NB4 (cell line): ENCODE results near the gene NOX5.

ENCODE experiments used
- POLR2A ChIP-seq: IDR thresholded peaks from 2 replicates; pipeline ENCODE4 v1.6.1; 2011; ENCODE audit warnings: mild to moderate bottlenecking; ENCODE audit not compliant: insufficient read length; ENCODE audit errors: extremely low read depth
- TF ChIP-seq, protein P1 (sequence below): IDR thresholded peaks from 2 replicates; pipeline ENCODE4 v1.6.1; 2011; ENCODE audit warnings: low read depth, low read length
- TF ChIP-seq, protein P2 (sequence below): IDR thresholded peaks from one replicate; pipeline ENCODE4 v1.5.1; 2012; ENCODE audit warnings: low read depth, low read length

DNA sequence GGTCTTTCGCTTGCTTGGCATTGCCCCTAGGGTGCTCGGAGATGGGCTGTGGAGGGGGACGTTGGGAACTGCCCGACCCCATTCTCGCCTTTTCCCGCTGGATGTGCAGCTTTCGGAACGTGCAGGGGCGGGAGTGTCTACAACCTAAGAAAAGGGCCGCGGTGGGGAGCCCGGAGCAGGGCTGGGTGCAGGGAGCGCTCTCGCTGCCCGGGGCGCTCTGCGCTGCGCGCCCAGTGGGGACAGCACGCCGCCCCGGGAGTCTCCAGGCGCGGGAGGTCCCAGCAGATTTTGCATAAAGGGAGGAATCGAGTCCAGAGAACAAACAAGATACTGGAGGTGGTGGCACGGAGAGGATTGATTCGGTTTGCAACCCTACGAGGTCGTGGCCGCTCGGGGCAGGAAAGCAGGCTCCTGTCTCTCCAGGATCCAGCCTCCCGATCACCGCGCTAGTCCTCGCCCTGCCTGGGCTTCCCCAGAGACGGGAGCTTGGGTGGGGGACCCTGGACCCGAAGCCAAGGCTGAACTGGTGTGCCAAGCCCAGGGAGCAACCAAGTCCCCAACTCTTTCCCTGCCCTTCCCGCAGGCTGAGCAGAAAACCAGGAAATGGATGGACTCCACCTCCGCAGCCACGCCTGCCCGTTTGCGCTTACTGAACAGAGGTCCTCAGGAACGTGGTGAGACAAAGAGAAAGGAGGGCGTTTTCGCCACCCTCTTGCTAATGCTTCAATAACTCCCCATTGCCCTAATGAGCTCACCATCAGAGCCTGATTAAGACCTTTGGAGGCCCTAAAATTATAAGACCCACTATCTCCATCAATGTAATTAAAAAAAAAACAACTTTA is 59.7 kb downstream of the NOX5 start:
- TF ChIP-seq, protein P1, sequence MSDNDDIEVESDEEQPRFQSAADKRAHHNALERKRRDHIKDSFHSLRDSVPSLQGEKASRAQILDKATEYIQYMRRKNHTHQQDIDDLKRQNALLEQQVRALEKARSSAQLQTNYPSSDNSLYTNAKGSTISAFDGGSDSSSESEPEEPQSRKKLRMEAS, result no peak
- TF ChIP-seq, protein P2, sequence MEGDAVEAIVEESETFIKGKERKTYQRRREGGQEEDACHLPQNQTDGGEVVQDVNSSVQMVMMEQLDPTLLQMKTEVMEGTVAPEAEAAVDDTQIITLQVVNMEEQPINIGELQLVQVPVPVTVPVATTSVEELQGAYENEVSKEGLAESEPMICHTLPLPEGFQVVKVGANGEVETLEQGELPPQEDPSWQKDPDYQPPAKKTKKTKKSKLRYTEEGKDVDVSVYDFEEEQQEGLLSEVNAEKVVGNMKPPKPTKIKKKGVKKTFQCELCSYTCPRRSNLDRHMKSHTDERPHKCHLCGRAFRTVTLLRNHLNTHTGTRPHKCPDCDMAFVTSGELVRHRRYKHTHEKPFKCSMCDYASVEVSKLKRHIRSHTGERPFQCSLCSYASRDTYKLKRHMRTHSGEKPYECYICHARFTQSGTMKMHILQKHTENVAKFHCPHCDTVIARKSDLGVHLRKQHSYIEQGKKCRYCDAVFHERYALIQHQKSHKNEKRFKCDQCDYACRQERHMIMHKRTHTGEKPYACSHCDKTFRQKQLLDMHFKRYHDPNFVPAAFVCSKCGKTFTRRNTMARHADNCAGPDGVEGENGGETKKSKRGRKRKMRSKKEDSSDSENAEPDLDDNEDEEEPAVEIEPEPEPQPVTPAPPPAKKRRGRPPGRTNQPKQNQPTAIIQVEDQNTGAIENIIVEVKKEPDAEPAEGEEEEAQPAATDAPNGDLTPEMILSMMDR, result no peak
- TF ChIP-seq POLR2A, result no peak
